HG03045 (cell line): ENCODE data around the gene PCDH9.

Experiments
- ATAC-seq: cut with Tn5 transposase; IDR thresholded peaks from one replicate; pipeline ENCODE4 v1.9.1; 2021; ENCODE audit warnings: mild to moderate bottlenecking, moderate library complexity; ENCODE audit not compliant: unreplicated experiment

Gene PCDH9

GRCh38 chr13:66558506-66558905, 671.6 kb downstream of the PCDH9 start:
- ATAC-seq, result no peak

DNA sequence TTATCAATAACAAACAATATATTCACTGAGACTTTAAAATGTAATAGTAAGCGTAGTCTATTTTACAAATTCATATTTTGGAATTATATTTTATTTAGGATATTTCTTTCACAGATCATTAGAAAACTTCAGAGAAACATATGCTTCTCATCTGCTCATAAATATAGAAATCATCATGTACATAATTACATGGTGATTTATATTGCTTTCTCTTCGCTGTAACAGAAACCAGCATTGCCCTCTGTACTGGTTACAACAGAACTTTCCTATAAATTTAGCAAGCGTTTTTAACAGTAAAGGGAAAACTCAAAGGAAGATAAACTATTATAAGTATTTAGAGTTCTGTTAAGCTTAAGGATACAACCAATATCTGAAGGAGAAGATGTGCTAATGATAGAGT, 672.8 kb downstream of the PCDH9 start:
- no peak for ATAC-seq

DNA sequence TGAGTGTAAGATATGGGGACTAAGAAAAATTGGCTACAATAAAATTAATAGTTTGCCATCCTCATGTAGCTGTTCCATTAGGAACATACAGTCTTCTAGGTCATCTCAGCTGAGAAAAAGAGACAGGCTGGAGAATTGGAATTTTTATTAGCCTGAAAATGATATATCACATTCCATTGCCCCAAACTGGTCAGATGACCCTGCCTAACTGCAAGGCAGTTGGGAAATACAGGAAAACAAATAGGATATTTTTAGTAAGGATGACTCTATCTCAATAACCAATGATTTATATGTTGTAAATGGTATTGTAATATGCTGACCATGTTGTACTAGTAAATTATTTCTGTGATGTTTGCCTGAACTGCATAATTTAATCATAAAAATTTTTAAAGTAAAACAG, 673.8 kb downstream of the PCDH9 start:
- ATAC-seq, result no peak

DNA sequence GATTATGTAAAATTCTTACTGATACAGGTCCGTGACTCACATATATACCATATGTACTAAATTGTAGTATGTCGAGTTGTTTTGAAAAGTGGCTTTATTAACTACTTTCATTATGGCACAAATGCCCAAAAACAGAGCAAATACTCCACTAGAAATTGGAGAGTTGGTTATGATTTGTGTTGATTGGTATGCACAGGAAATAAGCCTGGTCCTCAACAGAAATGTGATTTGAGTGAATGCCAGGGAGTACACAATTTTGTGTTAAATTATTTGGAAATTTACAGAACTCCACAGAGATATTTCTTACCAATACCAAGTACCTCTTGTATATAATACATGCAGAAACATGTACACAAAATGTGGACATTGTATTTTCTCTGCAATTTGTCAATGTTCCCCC, 676.7 kb downstream of the PCDH9 start:
- no peak for ATAC-seq

DNA sequence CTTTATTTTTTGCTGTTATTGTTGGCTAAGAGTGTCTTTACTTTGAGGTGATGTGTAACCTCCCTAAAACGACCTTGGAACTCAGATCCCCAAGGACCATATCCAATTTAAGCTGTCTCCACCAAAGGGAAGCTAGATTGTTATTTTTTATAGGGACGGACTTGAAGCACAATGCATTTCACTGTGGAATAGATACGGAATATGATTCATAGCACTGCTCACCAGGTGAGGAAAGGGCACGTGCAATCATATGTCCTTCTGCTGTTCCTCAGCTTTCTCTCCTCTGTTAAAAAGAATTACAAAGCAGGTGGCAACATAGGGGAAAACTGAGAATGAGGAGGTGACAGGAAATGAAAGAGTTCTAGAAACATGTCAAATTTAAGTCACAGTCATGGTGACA, 679.0 kb downstream of the PCDH9 start:
- ATAC-seq, result no peak

- ATAC-seq, result no peak
Observed at GRCh38 chr13:66547685-66548084, 682.5 kb downstream of the PCDH9 start.

DNA sequence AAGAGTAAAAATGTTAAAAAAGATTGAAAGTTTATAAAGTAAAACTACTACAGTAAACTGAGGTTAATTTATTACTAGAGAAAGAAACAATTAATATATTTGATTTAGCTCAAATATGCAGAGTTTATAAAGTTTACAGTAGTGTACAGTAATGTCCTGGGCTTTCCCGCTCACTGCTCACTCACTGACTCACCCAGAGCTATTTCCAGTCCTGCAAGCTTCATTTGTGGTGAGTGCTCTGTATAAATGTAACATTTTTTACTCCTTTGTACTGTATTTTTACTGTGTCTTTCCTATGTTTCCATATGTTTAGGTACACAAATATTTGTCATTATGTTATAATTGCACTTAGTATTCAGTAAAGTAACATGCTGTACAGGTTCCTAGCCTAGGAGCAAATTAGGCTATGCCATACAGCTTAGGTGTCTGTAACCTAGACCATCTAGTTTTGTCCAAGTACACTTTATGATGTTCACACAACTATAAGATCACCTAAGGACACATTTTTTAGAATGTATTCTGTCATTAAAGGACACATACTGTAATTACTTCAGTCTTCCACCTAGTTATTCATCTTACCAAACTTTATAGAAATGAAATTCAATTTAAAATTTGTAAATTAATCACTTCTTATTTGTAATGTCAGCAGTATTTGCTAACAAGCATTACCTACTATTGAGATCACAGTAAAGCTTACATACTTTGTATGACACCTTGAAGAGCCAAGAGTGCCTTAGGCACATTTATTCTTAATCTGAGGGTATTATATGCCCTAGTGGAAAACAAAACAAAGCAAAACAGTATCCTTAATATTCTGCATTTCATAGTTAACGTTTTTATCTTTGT, 683.4 kb downstream of the PCDH9 start:
- no peak for ATAC-seq

- ATAC-seq, result no peak
Observed at GRCh38 chr13:66543780-66544179, 686.4 kb downstream of the PCDH9 start.

DNA sequence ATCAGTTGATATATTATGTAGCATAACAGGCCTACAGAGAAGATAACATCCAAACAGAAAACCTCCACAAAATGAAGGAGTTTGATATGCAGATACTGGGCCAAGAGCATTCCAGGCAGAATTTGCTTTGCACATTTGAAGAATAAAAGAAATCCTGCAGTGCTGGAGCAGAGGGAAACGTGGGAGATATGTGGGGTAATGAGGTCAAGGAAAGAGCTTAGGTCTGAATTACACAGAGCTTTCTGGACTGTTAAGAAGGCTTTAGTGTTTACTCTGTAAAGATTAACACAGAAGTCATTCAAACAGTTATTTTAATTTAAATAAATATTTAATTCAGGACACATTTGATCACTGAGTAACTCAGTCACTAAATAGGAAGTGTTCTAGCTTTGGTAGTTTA, 692.7 kb downstream of the PCDH9 start:
- ATAC-seq, result no peak

DNA sequence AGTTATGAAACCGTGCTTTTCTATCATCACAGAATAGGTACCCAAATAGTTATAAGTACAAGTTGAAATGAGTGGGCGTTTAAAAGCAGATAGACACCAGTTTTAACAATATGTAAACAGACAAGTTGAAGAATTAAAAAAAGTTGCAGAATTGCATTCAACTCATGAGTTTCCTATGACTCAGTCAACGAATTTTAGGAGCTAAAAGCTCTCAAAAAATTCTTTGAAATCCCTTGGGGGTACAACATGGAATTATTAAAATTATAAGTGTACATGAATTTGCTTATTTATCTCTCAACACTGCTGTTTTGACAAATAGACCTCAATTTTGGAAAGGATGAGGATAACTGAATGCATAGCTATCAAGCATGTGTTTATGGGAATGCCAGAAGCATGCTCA, 693.4 kb downstream of the PCDH9 start:
- no peak for ATAC-seq

GRCh38 chr13:66534561-66534960, 695.6 kb downstream of the PCDH9 start:
- no peak for ATAC-seq

DNA sequence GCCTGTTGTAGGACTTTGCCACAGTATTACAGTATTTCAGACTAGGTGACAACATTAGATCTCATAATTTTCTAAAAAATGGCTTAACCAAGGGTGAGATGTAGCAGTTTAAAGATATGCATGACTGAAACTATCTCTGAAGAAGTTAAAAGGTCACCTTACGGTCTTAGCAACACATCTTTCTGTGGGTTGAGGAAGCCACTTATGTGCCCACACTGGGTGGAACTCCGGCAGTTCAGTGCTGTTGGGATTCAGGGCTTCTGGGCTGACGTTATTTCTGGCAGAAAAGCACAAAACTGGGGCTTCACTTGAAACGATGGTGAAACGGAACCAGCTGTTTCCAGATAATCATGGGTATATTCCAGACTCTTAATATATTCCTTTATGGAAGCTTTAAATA, 697.3 kb downstream of the PCDH9 start:
- no peak for ATAC-seq

DNA sequence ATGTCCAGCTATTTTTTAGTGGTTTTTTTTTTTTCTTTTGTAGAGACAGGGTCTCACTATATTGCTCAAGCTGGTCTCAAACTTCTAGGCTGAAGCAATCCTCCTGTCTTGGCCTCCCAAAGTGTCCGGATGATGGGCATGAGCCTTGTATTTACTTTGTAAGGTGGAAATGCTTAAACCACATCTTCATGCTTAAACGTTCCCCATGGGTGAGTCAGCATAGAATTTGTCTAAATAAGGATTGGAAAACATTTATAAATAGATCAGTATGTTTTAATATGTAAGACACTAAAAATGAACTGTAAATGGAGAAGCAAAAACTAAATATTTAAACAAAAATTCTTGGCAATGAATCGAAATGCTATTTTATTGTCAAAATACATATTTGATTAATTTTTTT, 698.0 kb downstream of the PCDH9 start:
- ATAC-seq, result no peak

DNA sequence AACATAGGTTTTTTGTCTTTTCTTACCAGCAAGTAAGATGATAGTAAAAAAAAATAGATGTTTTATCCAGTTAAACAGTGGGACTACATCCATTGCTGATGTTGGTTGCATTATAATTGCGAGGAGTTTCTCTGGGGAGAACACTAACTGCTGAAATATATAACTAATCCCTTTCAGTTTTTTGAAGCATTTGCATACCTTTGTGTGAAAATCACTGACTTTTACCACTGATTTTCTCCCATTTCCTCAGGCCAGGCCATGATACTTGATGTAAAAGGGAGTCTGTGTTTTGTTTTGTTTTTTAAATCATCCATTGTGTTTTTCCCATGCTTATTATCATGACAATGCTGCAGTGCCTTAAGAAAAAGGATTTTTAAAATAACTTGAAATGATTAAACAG, 699.5 kb downstream of the PCDH9 start:
- ATAC-seq, result no peak

GRCh38 chr13:66530158-66530557, 700.0 kb downstream of the PCDH9 start:
- no peak for ATAC-seq

GRCh38 chr13:66528944-66529576, 701.1 kb downstream of the PCDH9 start:
- no peak for ATAC-seq

DNA sequence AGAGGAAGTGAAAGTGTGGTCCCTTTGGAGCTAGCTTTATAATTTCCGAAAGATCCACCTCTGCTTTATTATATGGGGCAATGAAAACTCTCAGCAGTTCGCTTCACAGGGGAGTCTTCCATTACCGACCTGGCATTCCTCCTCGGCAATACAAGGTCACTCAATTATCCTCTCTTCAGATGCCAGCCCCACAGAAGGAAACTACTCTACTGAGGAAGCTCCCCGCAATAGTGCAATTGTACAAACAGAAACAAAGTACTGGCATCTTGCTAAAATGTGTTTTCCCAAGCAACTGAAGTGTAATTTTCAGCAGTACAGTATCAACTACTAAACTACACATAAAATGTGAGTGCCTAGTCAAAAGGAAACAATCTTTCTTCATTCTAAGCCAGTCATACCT, 702.0 kb downstream of the PCDH9 start:
- ATAC-seq, result no peak

DNA sequence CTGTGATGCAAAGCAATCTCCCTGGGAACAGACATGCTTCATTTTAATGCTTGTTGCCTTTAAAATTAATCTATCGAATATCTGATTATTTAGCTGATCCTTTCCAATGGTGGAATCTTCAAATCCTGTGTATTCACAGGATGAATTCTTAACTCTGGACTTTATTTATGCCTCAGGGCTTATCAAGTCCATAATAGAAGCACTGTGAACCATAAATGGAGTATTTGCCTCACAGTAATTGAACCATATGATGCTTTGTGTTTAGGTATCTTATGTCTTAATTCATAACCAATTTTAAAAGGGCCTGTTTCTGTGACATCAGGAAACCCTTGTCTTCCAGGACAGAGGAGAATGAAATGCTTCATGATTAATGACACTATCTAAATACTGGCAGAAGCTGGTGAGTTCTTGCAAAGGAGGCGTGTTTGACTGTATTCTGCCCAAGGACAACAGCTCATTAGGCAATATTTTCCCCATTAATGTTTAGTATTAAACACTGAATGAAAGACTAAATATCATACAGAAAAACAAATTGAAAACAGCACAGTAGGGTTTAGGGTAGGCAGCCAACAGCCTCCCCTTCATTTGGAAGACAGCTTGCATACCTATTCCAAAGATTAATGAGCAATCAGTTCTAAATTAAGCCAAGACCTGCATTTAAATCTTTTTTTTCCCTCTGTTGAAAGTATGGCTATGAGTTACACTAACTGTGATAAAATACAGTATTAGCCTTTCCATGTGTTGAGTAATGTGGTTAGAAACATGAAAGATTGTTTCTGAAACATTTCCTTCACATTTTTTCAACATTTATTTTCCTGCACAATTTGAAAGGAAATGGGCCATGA, 709.4 kb downstream of the PCDH9 start:
- no peak for ATAC-seq

- ATAC-seq, result no peak
Observed at GRCh38 chr13:66519259-66519658, 710.9 kb downstream of the PCDH9 start.

DNA sequence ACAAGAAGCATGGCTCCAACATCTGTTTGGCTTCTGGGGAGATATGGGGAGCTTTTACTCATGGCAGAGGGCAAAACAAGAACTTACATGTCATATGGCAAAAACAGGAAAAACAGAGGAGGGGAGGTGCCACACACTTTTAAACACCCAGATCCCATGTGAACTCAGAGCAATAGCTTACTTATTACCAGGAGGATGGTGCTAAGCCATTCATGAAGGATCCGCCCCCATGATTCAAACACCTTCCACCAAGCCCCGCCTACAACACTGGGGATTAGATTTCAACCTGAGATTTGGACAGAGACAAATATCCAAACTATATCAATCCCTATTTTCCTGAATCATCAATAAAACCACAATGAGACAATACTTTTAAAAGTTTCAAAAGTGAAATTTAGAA, 712.1 kb downstream of the PCDH9 start:
- ATAC-seq, result no peak

DNA sequence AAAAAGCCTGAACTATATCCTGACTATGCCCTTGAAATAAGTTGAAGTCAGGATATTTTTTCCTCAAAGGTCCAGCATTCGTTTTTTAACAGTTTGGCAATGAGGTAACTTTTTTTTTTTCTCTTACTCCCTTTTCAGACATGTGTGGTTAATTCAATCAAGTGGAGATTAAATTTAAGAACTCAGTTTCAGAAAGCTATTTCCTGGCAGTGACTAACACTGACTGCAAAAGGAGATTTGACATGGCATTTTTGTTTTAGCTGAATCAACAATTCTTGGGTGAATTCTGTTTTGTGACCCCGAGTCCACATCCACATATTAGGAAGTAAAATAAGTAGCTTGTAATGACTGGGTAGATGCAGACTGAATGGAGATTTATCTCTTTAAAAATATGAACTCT, 716.4 kb downstream of the PCDH9 start:
- no peak for ATAC-seq

- no peak for ATAC-seq
Observed at GRCh38 chr13:66509175-66509574, 721.0 kb downstream of the PCDH9 start.
